GM12891 (cell line): ENCODE data around the gene MED26.

ENCODE experiments used
- POLR2A ChIP-seq: IDR thresholded peaks from 2 replicates; pipeline ENCODE4 v1.6.1; 2011; ENCODE audit warnings: low read depth, low read length, control low read depth
- POLR2AphosphoS5 ChIP-seq: IDR thresholded peaks from 2 replicates; pipeline ENCODE4 v1.6.1; 2011; ENCODE audit warnings: low read depth, low read length, control low read depth
- TAF1 ChIP-seq: IDR thresholded peaks from 2 replicates; pipeline ENCODE4 v1.6.1; 2011; ENCODE audit warnings: low read depth, low read length, control low read depth

GRCh38 chr19:16573925-16574324, 54.1 kb downstream of the MED26 start:
- no peak for TF ChIP-seq POLR2A
- TF ChIP-seq POLR2AphosphoS5, result peak; percentile 52; the same call in 1 of the 2 replicates
- no peak for TF ChIP-seq TAF1
